HepG2 (cell line): Measurements from ENCODE around the gene SYNJ2. TPM values are rescaled to one million over a fixed set of nuclear protein-coding genes. Genes with fewer than 3 reads are reported as not detected.
A peak's percentile ranks its signal among the peaks of the same experiment; 100 is the strongest.

Experiments
- ATF6 ChIP-seq: sonication (generic); formaldehyde crosslinking; conservative IDR thresholded peaks from 2 replicates; pipeline ENCODE4 v1.4.0; 2020; ENCODE audit warnings: missing genetic modification reagents
- BCL3 ChIP-seq: sonication (generic); formaldehyde crosslinking; IDR thresholded peaks from 2 replicates; pipeline ENCODE4 v1.5.1; 2020; ENCODE audit warnings: mild to moderate bottlenecking, missing genetic modification reagents, moderate library complexity
- CHD2 ChIP-seq: IDR thresholded peaks from 2 replicates; pipeline ENCODE4 v1.6.1; 2011; ENCODE audit warnings: low read depth, low read length, improper control_type of control experiment
- ELF3 ChIP-seq: IDR thresholded peaks from 2 replicates; pipeline ENCODE4 v1.6.1; 2016; ENCODE audit warnings: missing genetic modification reagents, missing compliant biosample characterization
- ELK4 ChIP-seq: sonication (generic); formaldehyde crosslinking; IDR thresholded peaks from 2 replicates; pipeline ENCODE4 v1.9.0; 2021; ENCODE audit warnings: missing genetic modification reagents, borderline replicate concordance
- ESRRA ChIP-seq: sonication (generic); formaldehyde crosslinking; IDR thresholded peaks from 2 replicates; pipeline ENCODE4 v1.5.1; 2020; ENCODE audit warnings: mild to moderate bottlenecking, low read depth, missing genetic modification reagents
- HIVEP1 ChIP-seq: sonication (generic); formaldehyde crosslinking; IDR thresholded peaks from 2 replicates; pipeline ENCODE4 v1.4.0; 2020; ENCODE audit warnings: mild to moderate bottlenecking, missing genetic modification reagents
- HNF1A ChIP-seq, 2 experiments: sonication (generic) in 1 of 2; formaldehyde crosslinking in 1 of 2; IDR thresholded peaks; 2 replicates each; pipeline versions ENCODE4 v1.4.0 to v1.6.1; 2016 to 2020; ENCODE audit warnings: borderline replicate concordance in 1 of 2, low read depth in 1 of 2, mild to moderate bottlenecking in 1 of 2, missing genetic modification reagents in 1 of 2
- NCOA5 ChIP-seq: sonication (generic); formaldehyde crosslinking; IDR thresholded peaks from 2 replicates; pipeline ENCODE4 v1.4.0; 2020; ENCODE audit warnings: missing genetic modification reagents
- NR3C1 ChIP-seq: sonication (generic); formaldehyde crosslinking; IDR thresholded peaks from 2 replicates; pipeline ENCODE4 v1.4.0; 2020; ENCODE audit warnings: missing genetic modification reagents
- PHF20 ChIP-seq: sonication (generic); formaldehyde crosslinking; IDR thresholded peaks from 2 replicates; pipeline ENCODE4 v1.5.0; 2020; ENCODE audit warnings: mild to moderate bottlenecking, missing genetic modification reagents
- POLR2G ChIP-seq: fragments of 200-400 bp; formaldehyde crosslinking; IDR thresholded peaks from 2 replicates; pipeline ENCODE4 v1.6.1; 2018; ENCODE audit warnings: mild to moderate bottlenecking, low read depth, low read length, moderate library complexity
- PRMT3 ChIP-seq: sonication (generic); formaldehyde crosslinking; IDR thresholded peaks from 2 replicates; pipeline ENCODE4 v1.8.1; 2022; ENCODE audit warnings: low read depth, mild to moderate bottlenecking, moderate library complexity, missing genetic modification reagents, borderline replicate concordance
- SNAPC5 ChIP-seq: sonication (generic); formaldehyde crosslinking; IDR thresholded peaks from 2 replicates; pipeline ENCODE4 v1.8.1; 2023; ENCODE audit warnings: mild to moderate bottlenecking, missing genetic modification reagents, borderline replicate concordance
- ZNF530 ChIP-seq: sonication (generic); formaldehyde crosslinking; IDR thresholded peaks from 2 replicates; pipeline ENCODE4 v1.5.0; 2020; ENCODE audit warnings: low read depth, mild to moderate bottlenecking, missing genetic modification reagents
- ZNF569 ChIP-seq: sonication (generic); formaldehyde crosslinking; IDR thresholded peaks from 2 replicates; pipeline ENCODE4 v1.5.0; 2020; ENCODE audit warnings: mild to moderate bottlenecking, missing genetic modification reagents, moderate library complexity, borderline replicate concordance
- ZNF577 ChIP-seq: sonication (generic); formaldehyde crosslinking; IDR thresholded peaks from 2 replicates; pipeline ENCODE4 v1.4.0; 2020; ENCODE audit warnings: mild to moderate bottlenecking, low read depth, missing genetic modification reagents, borderline replicate concordance
- ZNF660 ChIP-seq: sonication (generic); formaldehyde crosslinking; IDR thresholded peaks from 2 replicates; pipeline ENCODE4 v1.5.1; 2020; ENCODE audit warnings: mild to moderate bottlenecking, low read depth, missing genetic modification reagents, borderline replicate concordance
- ZNF740 ChIP-seq: sonication (generic); formaldehyde crosslinking; IDR thresholded peaks from 2 replicates; pipeline ENCODE4 v1.4.0; 2020; ENCODE audit warnings: missing genetic modification reagents
- polyA plus RNA-seq, 8 experiments: library from polyadenylated mRNA; depleted of rRNA in 3 of 8; stranded (reverse) in 7 of 8; unstranded in 1 of 8; fragments of >200 nt; fragmentation: Illumina TruSeq in 4 of 8; extraction: Trizol in 4 of 8; gene quantifications; 2 replicates each; pipeline versions ENCODE4 v1.2.1 to v1.2.3, GENCODE V29; 2011 to 2016; ENCODE audit warnings: low read depth in 4 of 8, missing spikeins in 1 of 8, mixed read lengths in 1 of 8; ENCODE audit not compliant: insufficient read depth in 1 of 8
- total RNA-seq, 5 experiments: library from RNA; depleted of rRNA; stranded (reverse); fragments of >200 nt; fragmentation: Illumina TruSeq; extraction: Trizol; gene quantifications; 2 replicates each; pipeline ENCODE4 v1.2.3, GENCODE V29; 2016; ENCODE audit warnings: low read depth in 1 of 5

SYNJ2 gene
- total and polyA plus RNA-seq, 2 of the 13 experiments (the other 11 are each of a cell fraction or from before 2014, with no cell fraction given), result 39.1 to 57.6 TPM

- TF ChIP-seq ELK4 (no peak; the same call in 1 of the 2 replicates), PHF20 (CRISPR knock-in tag) (no peak), ELF3 (CRISPR knock-in tag) (peak; percentile 94), ZNF530 (CRISPR knock-in tag) (no peak), NCOA5 (CRISPR knock-in tag) (no peak), PRMT3 (CRISPR knock-in tag) (no peak), ZNF740 (CRISPR knock-in tag) (peak; percentile 56; the same call in 1 of the 2 replicates), CHD2 (no peak), HIVEP1 (CRISPR knock-in tag) (no peak), ZNF569 (no peak), ZNF577 (CRISPR knock-in tag) (0 out of 2 replicates have a peak, but pooled peaks have one; percentile 57), ESRRA (CRISPR knock-in tag) (peak; percentile 80), SNAPC5 (CRISPR knock-in tag) (no peak), POLR2G (peak; percentile 62; the same call in 1 of the 2 replicates), ZNF660 (CRISPR knock-in tag) (no peak), BCL3 (CRISPR knock-in tag) (no peak; the same call in 1 of the 2 replicates), ATF6 (CRISPR knock-in tag) (no peak; the same call in 1 of the 2 replicates), NR3C1 (CRISPR knock-in tag) (no peak), HNF1A (IDR thresholded peaks at IDR 0.05; ENCODE audit: low read depth) (no peak), HNF1A (CRISPR knock-in tag; IDR thresholded peaks at IDR 0.05; ENCODE audit: borderline replicate concordance) (peak; percentile 65; the same call in 1 of the 2 replicates)
These were observed 58.6 kb downstream of the SYNJ2 start (continued) for GRCh38 chr6:158040051-158040803.
